Activated T-helper 1 cell treated with anti-CD3 and anti-CD28 coated beads, Interleukin-12 subunit alpha, Interleukin-12 subunit beta, Interleukin-2, Interleukin-4 antibody, amounts not matched to agents 30 ng/mL and 10 ng/mL and 1 ng/mL, durations not matched to agents 14 hours and 24 hours and 36 hours (primary cell): Measurements from ENCODE around the gene MYL2. TPM values are rescaled to one million over a fixed set of nuclear protein-coding genes. Genes with fewer than 3 reads are reported as not detected.

Experiments used
- DNase-seq: peaks from one replicate; pipeline ENCODE4 v3.0.0; 2021; ENCODE audit warnings: low spot score
- H3K27ac Mint-ChIP-seq: one replicate; pipeline ENCODE4 v1.8.0; 2021; ENCODE audit warnings: mild to moderate bottlenecking, mixed read lengths
- H3K27me3 Mint-ChIP-seq: one replicate; pipeline ENCODE4 v1.8.0; 2022; ENCODE audit warnings: mild to moderate bottlenecking, moderate library complexity, mixed read lengths; ENCODE audit not compliant: insufficient read depth
- H3K36me3 Mint-ChIP-seq: one replicate; pipeline ENCODE4 v1.8.0; 2021; ENCODE audit warnings: low read depth, mixed read lengths
- H3K4me1 Mint-ChIP-seq: one replicate; pipeline ENCODE4 v1.8.0; 2021; ENCODE audit warnings: low read depth, mixed read lengths
- H3K4me3 Mint-ChIP-seq: one replicate; pipeline ENCODE4 v1.8.0; 2021; ENCODE audit warnings: mild to moderate bottlenecking, moderate library complexity, mixed read lengths
- H3K9me3 Mint-ChIP-seq: one replicate; pipeline ENCODE4 v1.8.0; 2021; ENCODE audit warnings: mixed read lengths
- intact Hi-C: fragments of 100-400 bp; cut with micrococcal nuclease; formaldehyde crosslinking; loops from one replicate; pipeline ENCODE4 v1.15.1; 2024
- total RNA-seq: library from RNA; stranded (reverse); gene quantifications from 2 replicates; pipeline ENCODE4 v1.2.3, GENCODE V29; 2022

Gene MYL2
- total RNA-seq, 1 donor from 2014 or later = not detected

- Mint-ChIP-seq H3K4me1 (no peaks in the 10 kb centered on the region), H3K36me3 (no peaks in the 10 kb centered on the region), H3K27ac (no peak overlapping the region), H3K27me3 (no peaks in the 10 kb centered on the region), H3K4me3 (no peak overlapping the region), H3K9me3 (no peaks in the 10 kb centered on the region)
- no peak for DNase-seq
- intact Hi-C loops = no loop called here
These were observed 14.3 kb downstream of the MYL2 start for GRCh38 chr12:110906083-110906482.

- DNase-seq = no peak
- H3K27me3 Mint-ChIP-seq = peaks cover 6% of the 10 kb centered on the region
- intact Hi-C loops = no loop called here
- H3K9me3 Mint-ChIP-seq = no peaks in the 10 kb centered on the region
- no peak overlapping the region for H3K4me3 Mint-ChIP-seq
- no peaks in the 10 kb centered on the region for H3K36me3 Mint-ChIP-seq
- H3K4me1 Mint-ChIP-seq = no peaks in the 10 kb centered on the region
- H3K27ac Mint-ChIP-seq = no peak overlapping the region
These were observed 16.9 kb downstream of the MYL2 start for GRCh38 chr12:110903511-110903910.

GRCh38 chr12:110901401-110901800, 19.0 kb downstream of the MYL2 start:
- no peaks in the 10 kb centered on the region for H3K36me3 Mint-ChIP-seq
- peaks cover 9% of the 10 kb centered on the region for H3K27me3 Mint-ChIP-seq
- no peak for DNase-seq
- H3K9me3 Mint-ChIP-seq = no peaks in the 10 kb centered on the region
- no peaks in the 10 kb centered on the region for H3K4me1 Mint-ChIP-seq
- intact Hi-C loops = no loop called here
- no peak overlapping the region for H3K27ac Mint-ChIP-seq
- no peak overlapping the region for H3K4me3 Mint-ChIP-seq

GRCh38 chr12:110896559-110896958, 23.8 kb downstream of the MYL2 start:
- Mint-ChIP-seq H3K4me3 (no peak overlapping the region), H3K27me3 (peaks cover 23% of the 10 kb centered on the region), H3K27ac (no peak overlapping the region), H3K36me3 (no peaks in the 10 kb centered on the region), H3K9me3 (no peaks in the 10 kb centered on the region), H3K4me1 (no peaks in the 10 kb centered on the region)
- no peak for DNase-seq
- intact Hi-C loops = no loop called here

GRCh38 chr12:110893956-110894355, 26.4 kb downstream of the MYL2 start:
- DNase-seq = no peak
- H3K36me3 Mint-ChIP-seq = no peaks in the 10 kb centered on the region
- no peaks in the 10 kb centered on the region for H3K4me1 Mint-ChIP-seq
- no peak overlapping the region for H3K27ac Mint-ChIP-seq
- H3K4me3 Mint-ChIP-seq = no peak overlapping the region
- no peaks in the 10 kb centered on the region for H3K9me3 Mint-ChIP-seq
- intact Hi-C loops = loop anchor here (1.0 to 2.0 kb wide), 2 partner anchors 43 to 419 kb away; no protein-coding TSS in a partner anchor
- H3K27me3 Mint-ChIP-seq = peaks cover 24% of the 10 kb centered on the region

- Mint-ChIP-seq H3K36me3 (no peaks in the 10 kb centered on the region), H3K27me3 (peaks cover 8% of the 10 kb centered on the region), H3K4me3 (no peak overlapping the region), H3K9me3 (no peaks in the 10 kb centered on the region), H3K4me1 (peaks cover 5% of the 10 kb centered on the region), H3K27ac (no peak overlapping the region)
- intact Hi-C loops = loop anchor here (2.0 to 5.0 kb wide), 6 partner anchors 42 to 377 kb away; partner anchors contain the start of genes CCDC63 and PPP1CC
- DNase-seq = no peak
These were observed 31.0 kb downstream of the MYL2 start for GRCh38 chr12:110889361-110889760.

GRCh38 chr12:110888256-110888991, 32.0 kb downstream of the MYL2 start:
- Mint-ChIP-seq H3K27ac (no peak overlapping the region), H3K9me3 (no peaks in the 10 kb centered on the region), H3K36me3 (no peaks in the 10 kb centered on the region), H3K27me3 (peaks cover 6% of the 10 kb centered on the region), H3K4me3 (no peak overlapping the region), H3K4me1 (peaks cover 5% of the 10 kb centered on the region)
- no peak for DNase-seq
- intact Hi-C loops = loop anchor here (1.0 to 5.0 kb wide), 9 partner anchors 41 to 439 kb away; partner anchors contain the start of genes CCDC63 and PPP1CC

GRCh38 chr12:110885152-110885840, 35.1 kb downstream of the MYL2 start:
- Mint-ChIP-seq H3K4me1 (peaks cover 5% of the 10 kb centered on the region), H3K27me3 (peaks cover 5% of the 10 kb centered on the region), H3K4me3 (no peak overlapping the region), H3K36me3 (no peaks in the 10 kb centered on the region), H3K27ac (no peak overlapping the region), H3K9me3 (no peaks in the 10 kb centered on the region)
- intact Hi-C loops = loop anchor here (5.0 kb wide), 4 partner anchors 38 to 373 kb away; partner anchors contain the start of gene CCDC63
- no peak for DNase-seq

GRCh38 chr12:110883251-110883650, 37.1 kb downstream of the MYL2 start:
- no peak for DNase-seq
- H3K9me3 Mint-ChIP-seq = no peaks in the 10 kb centered on the region
- H3K27me3 Mint-ChIP-seq = peaks cover 2% of the 10 kb centered on the region
- H3K4me3 Mint-ChIP-seq = no peak overlapping the region
- no peaks in the 10 kb centered on the region for H3K36me3 Mint-ChIP-seq
- peaks cover 5% of the 10 kb centered on the region for H3K4me1 Mint-ChIP-seq
- no peak overlapping the region for H3K27ac Mint-ChIP-seq
- intact Hi-C loops = no loop called here

- H3K9me3 Mint-ChIP-seq = no peaks in the 10 kb centered on the region
These were observed 39.7 kb downstream of the MYL2 start for GRCh38 chr12:110880651-110881050.

GRCh38 chr12:110874781-110875180, 45.6 kb downstream of the MYL2 start:
- Mint-ChIP-seq H3K4me3 (no peak overlapping the region), H3K27ac (no peak overlapping the region), H3K27me3 (peaks cover 3% of the 10 kb centered on the region), H3K36me3 (no peaks in the 10 kb centered on the region), H3K9me3 (no peaks in the 10 kb centered on the region), H3K4me1 (no peaks in the 10 kb centered on the region)
- no peak for DNase-seq
- intact Hi-C loops = no loop called here

More at GRCh38 chr12:110880651-110881050, 39.7 kb downstream of the MYL2 start:
- DNase-seq = no peak
- H3K27ac Mint-ChIP-seq = no peak overlapping the region
- no peaks in the 10 kb centered on the region for H3K36me3 Mint-ChIP-seq
- H3K4me3 Mint-ChIP-seq = no peak overlapping the region
- H3K4me1 Mint-ChIP-seq = no peaks in the 10 kb centered on the region
- peaks cover 3% of the 10 kb centered on the region for H3K27me3 Mint-ChIP-seq
- intact Hi-C loops = no loop called here

GRCh38 chr12:110874351-110874750, 46.0 kb downstream of the MYL2 start:
- intact Hi-C loops = no loop called here
- H3K9me3 Mint-ChIP-seq = no peaks in the 10 kb centered on the region
- DNase-seq = no peak
- H3K27ac Mint-ChIP-seq = no peak overlapping the region
- peaks cover 6% of the 10 kb centered on the region for H3K27me3 Mint-ChIP-seq
- H3K36me3 Mint-ChIP-seq = no peaks in the 10 kb centered on the region
- no peak overlapping the region for H3K4me3 Mint-ChIP-seq
- H3K4me1 Mint-ChIP-seq = no peaks in the 10 kb centered on the region

- H3K27me3 Mint-ChIP-seq = peaks cover 4% of the 10 kb centered on the region
- no peaks in the 10 kb centered on the region for H3K4me1 Mint-ChIP-seq
- intact Hi-C loops = no loop called here
- no peak overlapping the region for H3K4me3 Mint-ChIP-seq
- H3K36me3 Mint-ChIP-seq = no peaks in the 10 kb centered on the region
- no peak for DNase-seq
- no peak overlapping the region for H3K27ac Mint-ChIP-seq
- no peaks in the 10 kb centered on the region for H3K9me3 Mint-ChIP-seq
These were observed 48.3 kb downstream of the MYL2 start for GRCh38 chr12:110872100-110872499.
